Parathyroid adenoma (tissue), 2 donors: ENCODE data around the gene ZNF277.

Source experiments
- H2AFZ ChIP-seq: fragments of 300-600 bp; sonication (generic); one replicate; pipeline ENCODE4 v1.7.0; 2017; ENCODE audit warnings: antibody characterized with exemption, mild to moderate bottlenecking
- H3K27ac ChIP-seq: fragments of 300-600 bp; sonication (generic); one replicate; pipeline ENCODE4 v1.7.0; 2017
- H3K27me3 ChIP-seq: fragments of 300-600 bp; sonication (generic); one replicate; pipeline ENCODE4 v1.7.0; 2017; ENCODE audit warnings: low read length; ENCODE audit not compliant: control insufficient read depth, insufficient read depth
- H3K36me3 ChIP-seq: fragments of 300-600 bp; sonication (generic); one replicate; pipeline ENCODE4 v1.7.0; 2017; ENCODE audit warnings: low read length; ENCODE audit not compliant: control insufficient read depth, insufficient read depth
- H3K4me1 ChIP-seq: fragments of 300-600 bp; sonication (generic); one replicate; pipeline ENCODE4 v1.7.0; 2017; ENCODE audit warnings: control low read depth
- H3K4me2 ChIP-seq: fragments of 300-600 bp; sonication (generic); one replicate; pipeline ENCODE4 v1.7.0; 2017; ENCODE audit warnings: low read length
- H3K4me3 ChIP-seq: fragments of 300-600 bp; sonication (generic); one replicate; pipeline ENCODE4 v1.7.0; 2017; ENCODE audit warnings: low read depth, low read length
- H3K79me2 ChIP-seq: fragments of 300-600 bp; sonication (generic); one replicate; pipeline ENCODE4 v1.7.0; 2017; ENCODE audit warnings: control low read depth
- H3K9ac ChIP-seq: fragments of 300-600 bp; sonication (generic); one replicate; pipeline ENCODE4 v1.7.0; 2017; ENCODE audit warnings: mild to moderate bottlenecking
- H3K9me3 ChIP-seq: fragments of 300-600 bp; sonication (generic); one replicate; pipeline ENCODE4 v1.7.0; 2017; ENCODE audit warnings: low read length; ENCODE audit not compliant: control insufficient read depth
- TF ChIP-seq, protein P1 (sequence below): fragments of 300-600 bp; sonication (generic); IDR thresholded peaks from one replicate; pipeline ENCODE4 v1.7.0; 2017; ENCODE audit warnings: antibody characterized with exemption, mild to moderate bottlenecking
- donor health status: primary hyperparathyroidism.

Gene ZNF277

DNA sequence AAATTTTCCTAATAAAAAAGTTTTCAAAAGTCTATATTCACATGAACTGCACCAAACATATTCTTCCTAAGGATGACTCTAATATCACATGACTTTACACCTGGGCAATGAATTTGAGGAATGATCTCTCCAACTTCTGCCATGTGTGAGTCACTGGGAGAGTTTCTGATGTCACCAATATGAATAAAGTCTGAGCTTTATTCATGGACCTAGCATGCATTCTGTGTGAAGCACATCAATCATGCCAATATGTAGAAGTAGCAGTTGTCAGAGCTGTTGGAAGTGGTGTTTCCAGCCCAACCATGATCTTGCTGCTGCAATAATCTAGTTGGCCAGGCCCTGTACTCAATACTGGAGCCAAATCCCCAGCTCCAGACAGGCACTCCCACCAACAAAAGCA is 152.0 kb downstream of the ZNF277 start:
- Histone ChIP-seq H3K9me3 (no peaks in the 10 kb centered on the region), H3K4me2 (no peak overlapping the region), H3K4me3 (no peak overlapping the region), H3K27me3 (no peaks in the 10 kb centered on the region), H3K27ac (no peak overlapping the region), H3K79me2 (no peaks in the 10 kb centered on the region), H3K4me1 (no peaks in the 10 kb centered on the region), H2AFZ (no peak overlapping the region), H3K36me3 (no peaks in the 10 kb centered on the region), H3K9ac (no peak overlapping the region)
- TF ChIP-seq, protein P1, sequence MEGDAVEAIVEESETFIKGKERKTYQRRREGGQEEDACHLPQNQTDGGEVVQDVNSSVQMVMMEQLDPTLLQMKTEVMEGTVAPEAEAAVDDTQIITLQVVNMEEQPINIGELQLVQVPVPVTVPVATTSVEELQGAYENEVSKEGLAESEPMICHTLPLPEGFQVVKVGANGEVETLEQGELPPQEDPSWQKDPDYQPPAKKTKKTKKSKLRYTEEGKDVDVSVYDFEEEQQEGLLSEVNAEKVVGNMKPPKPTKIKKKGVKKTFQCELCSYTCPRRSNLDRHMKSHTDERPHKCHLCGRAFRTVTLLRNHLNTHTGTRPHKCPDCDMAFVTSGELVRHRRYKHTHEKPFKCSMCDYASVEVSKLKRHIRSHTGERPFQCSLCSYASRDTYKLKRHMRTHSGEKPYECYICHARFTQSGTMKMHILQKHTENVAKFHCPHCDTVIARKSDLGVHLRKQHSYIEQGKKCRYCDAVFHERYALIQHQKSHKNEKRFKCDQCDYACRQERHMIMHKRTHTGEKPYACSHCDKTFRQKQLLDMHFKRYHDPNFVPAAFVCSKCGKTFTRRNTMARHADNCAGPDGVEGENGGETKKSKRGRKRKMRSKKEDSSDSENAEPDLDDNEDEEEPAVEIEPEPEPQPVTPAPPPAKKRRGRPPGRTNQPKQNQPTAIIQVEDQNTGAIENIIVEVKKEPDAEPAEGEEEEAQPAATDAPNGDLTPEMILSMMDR = no peak

DNA sequence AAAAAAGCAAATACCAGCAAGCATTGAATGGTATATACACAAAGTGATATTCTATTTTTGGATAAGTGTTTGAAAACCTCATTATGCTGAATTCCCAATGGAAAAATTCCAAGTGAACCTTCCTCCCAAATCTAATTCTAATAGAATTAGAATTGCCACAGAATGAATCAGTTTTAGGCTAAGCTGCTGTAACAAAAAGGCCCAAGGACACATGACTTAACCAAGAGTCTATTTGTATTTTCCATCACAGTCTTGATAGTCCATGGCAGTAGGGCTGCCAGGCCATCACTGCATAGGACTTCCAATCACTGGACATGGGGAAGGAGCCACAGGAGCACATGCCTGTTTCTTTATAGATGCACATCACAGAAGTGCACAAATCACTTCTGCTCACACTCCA is 152.6 kb downstream of the ZNF277 start:
- Histone ChIP-seq H3K9me3 (no peaks in the 10 kb centered on the region), H3K4me3 (no peak overlapping the region), H3K9ac (no peak overlapping the region), H3K79me2 (no peaks in the 10 kb centered on the region), H2AFZ (no peak overlapping the region), H3K36me3 (no peaks in the 10 kb centered on the region), H3K27me3 (no peaks in the 10 kb centered on the region), H3K4me1 (no peaks in the 10 kb centered on the region), H3K4me2 (no peak overlapping the region), H3K27ac (no peak overlapping the region)
- TF ChIP-seq, protein P1 = no peak

DNA sequence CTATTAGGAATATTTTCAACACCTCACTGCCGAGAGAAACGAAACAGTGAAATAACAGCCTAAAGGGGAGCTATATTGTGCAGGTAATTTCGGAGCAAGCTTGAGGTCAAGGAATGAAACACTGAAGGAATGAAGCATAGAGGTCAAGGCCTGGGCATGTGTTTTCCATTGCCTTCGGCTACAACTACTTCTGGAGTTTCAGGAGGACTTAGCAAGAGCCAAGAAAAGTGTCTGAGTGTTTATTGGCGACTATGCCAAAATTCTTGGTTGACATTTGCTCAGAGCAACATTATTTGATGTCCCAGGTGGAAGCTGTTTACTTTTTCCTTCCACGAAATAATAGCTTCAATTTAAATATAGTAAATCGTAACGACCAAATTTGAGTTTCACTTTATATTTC is 154.2 kb downstream of the ZNF277 start:
- H3K4me3 ChIP-seq = no peak overlapping the region
- H3K36me3 ChIP-seq = no peaks in the 10 kb centered on the region
- no peaks in the 10 kb centered on the region for H3K27me3 ChIP-seq
- no peak overlapping the region for H2AFZ ChIP-seq
- H3K4me2 ChIP-seq = no peak overlapping the region
- H3K79me2 ChIP-seq = no peaks in the 10 kb centered on the region
- no peak overlapping the region for H3K9ac ChIP-seq
- H3K9me3 ChIP-seq = no peaks in the 10 kb centered on the region
- H3K27ac ChIP-seq = no peak overlapping the region
- no peaks in the 10 kb centered on the region for H3K4me1 ChIP-seq
- TF ChIP-seq, protein P1 = no peak

DNA sequence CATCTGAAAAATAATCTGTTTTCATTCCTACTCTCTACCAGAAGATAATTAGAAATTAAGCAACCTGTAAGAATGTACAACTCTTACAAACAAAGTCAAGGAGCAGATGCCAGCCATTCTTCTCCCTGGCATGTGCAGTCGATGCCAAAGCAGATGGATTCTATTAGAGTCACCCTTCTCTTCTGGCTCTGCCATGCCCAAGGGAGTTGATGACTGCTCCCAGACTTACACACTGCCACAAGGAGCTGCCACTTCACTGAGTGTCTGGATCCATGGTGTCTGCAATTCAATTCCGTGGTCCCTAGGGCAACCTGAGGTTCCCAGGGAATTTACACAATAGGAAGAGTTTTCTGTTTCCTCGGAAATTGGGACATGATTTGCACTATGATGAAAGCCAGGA is 154.7 kb downstream of the ZNF277 start:
- H3K9me3 ChIP-seq = no peaks in the 10 kb centered on the region
- H3K4me3 ChIP-seq = no peak overlapping the region
- H2AFZ ChIP-seq = no peak overlapping the region
- H3K4me2 ChIP-seq = no peak overlapping the region
- TF ChIP-seq, protein P1 = no peak
- no peak overlapping the region for H3K9ac ChIP-seq
- H3K4me1 ChIP-seq = no peaks in the 10 kb centered on the region
- no peaks in the 10 kb centered on the region for H3K79me2 ChIP-seq
- H3K36me3 ChIP-seq = no peaks in the 10 kb centered on the region
- no peaks in the 10 kb centered on the region for H3K27me3 ChIP-seq
- no peak overlapping the region for H3K27ac ChIP-seq

DNA sequence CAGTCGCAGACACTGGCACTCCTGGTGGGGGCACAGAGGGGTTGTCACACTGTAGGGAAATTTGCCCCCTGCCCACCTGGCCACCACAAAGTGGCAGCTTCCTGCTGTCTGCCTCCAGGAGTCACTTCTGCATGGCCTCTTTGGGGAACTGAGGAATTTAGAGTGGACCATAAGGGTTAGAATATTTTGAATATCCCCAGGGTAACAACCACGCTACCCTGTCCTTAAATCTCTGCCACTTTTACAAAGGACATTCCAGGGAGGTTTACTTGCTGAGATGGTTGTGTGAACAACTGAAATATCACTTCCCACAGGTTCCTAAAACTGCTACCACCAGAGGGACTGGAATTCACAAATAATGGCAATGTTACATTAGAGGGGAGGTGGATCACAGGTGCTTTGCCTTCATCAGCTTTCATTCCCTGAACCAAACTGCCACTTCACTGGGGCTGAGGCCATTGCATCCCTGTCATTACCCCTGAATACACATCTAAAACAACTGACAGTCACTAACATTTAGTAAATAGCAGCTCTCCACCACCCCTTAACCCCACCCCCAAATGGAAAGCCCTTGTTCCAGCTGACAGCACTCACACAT is 155.7 kb downstream of the ZNF277 start:
- Histone ChIP-seq H3K4me2 (no peak overlapping the region), H3K9ac (no peak overlapping the region), H3K27ac (no peak overlapping the region), H3K4me1 (no peaks in the 10 kb centered on the region), H3K27me3 (no peaks in the 10 kb centered on the region), H3K9me3 (no peaks in the 10 kb centered on the region), H3K4me3 (no peak overlapping the region), H3K79me2 (no peaks in the 10 kb centered on the region), H3K36me3 (no peaks in the 10 kb centered on the region), H2AFZ (no peak overlapping the region)
- TF ChIP-seq, protein P1 = no peak
